Measurements from ENCODE around the gene MDGA2. TPM values are rescaled to one million over a fixed set of nuclear protein-coding genes. Genes with fewer than 3 reads are reported as not detected.

Gene MDGA2
- total RNA-seq, 1 experiment from 2014 or later: not detected

GRCh38 chr14:47240748-47241437 lies 434.5 kb downstream of the MDGA2 start:
- POLR2A ChIA-PET: no interaction called here
- BruUV-seq (replicated peaks): no TSS peak
- intact Hi-C loops (cut with micrococcal nuclease; ENCODE audit: unreplicated experiment): no loop called here

GRCh38 chr14:47235619-47236018 lies 439.8 kb downstream of the MDGA2 start:
- no peaks in the 10 kb centered on the region for H3K4me1 Mint-ChIP-seq (ENCODE audit: low read depth, unreplicated experiment)
- no peak for DNase-seq
- Histone ChIP-seq H3K36me3 (ENCODE audit: control insufficient read depth, insufficient read depth, low read length) (no peaks in the 10 kb centered on the region), H3K9me3 (no peaks in the 10 kb centered on the region), H3K4me1 (no peaks in the 10 kb centered on the region), H3K27me3 (replicated peaks; ENCODE audit: control insufficient read depth, insufficient read depth, low read length) (no peaks in the 10 kb centered on the region), H3K4me3 (ENCODE audit: low read depth, low read length) (no peak overlapping the region)
- ChIA-PET CTCF (no interaction called here), POLR2A (no interaction called here)
- H3K27ac Mint-ChIP-seq (ENCODE audit: unreplicated experiment): no peak overlapping the region
- no peak for TF ChIP-seq CTCF (IDR thresholded peaks at IDR 0.05; ENCODE audit: insufficient read depth in 1 of 2, low read depth in 1 of 2, low read length in 1 of 2, severe bottlenecking in 1 of 2, unreplicated experiment in 1 of 2)
- H3K27me3 Mint-ChIP-seq (ENCODE audit: insufficient read depth, unreplicated experiment): no peaks in the 10 kb centered on the region
- no peak overlapping the region for H3K4me3 Mint-ChIP-seq (ENCODE audit: unreplicated experiment)
- H3K9me3 Mint-ChIP-seq (ENCODE audit: unreplicated experiment): no peaks in the 10 kb centered on the region
- BruUV-seq (replicated peaks): no TSS peak
- intact Hi-C loops (cut with micrococcal nuclease; ENCODE audit: unreplicated experiment): no loop called here
- no peaks in the 10 kb centered on the region for H3K36me3 Mint-ChIP-seq (ENCODE audit: insufficient read depth, unreplicated experiment)

More at GRCh38 chr14:47240748-47241437, 434.5 kb downstream of the MDGA2 start:
- H3K36me3 ChIP-seq (ENCODE audit: control insufficient read depth, insufficient read depth, low read length): no peaks in the 10 kb centered on the region
- no peaks in the 10 kb centered on the region for H3K27me3 ChIP-seq (replicated peaks; ENCODE audit: control insufficient read depth, insufficient read depth, low read length)
- H3K4me1 ChIP-seq: no peaks in the 10 kb centered on the region
- Mint-ChIP-seq H3K9me3 (ENCODE audit: unreplicated experiment) (no peaks in the 10 kb centered on the region), H3K36me3 (ENCODE audit: insufficient read depth, unreplicated experiment) (no peaks in the 10 kb centered on the region), H3K4me3 (ENCODE audit: unreplicated experiment) (no peak overlapping the region), H3K27me3 (ENCODE audit: insufficient read depth, unreplicated experiment) (no peaks in the 10 kb centered on the region), H3K4me1 (ENCODE audit: low read depth, unreplicated experiment) (no peaks in the 10 kb centered on the region), H3K27ac (ENCODE audit: unreplicated experiment) (no peak overlapping the region)
- DNase-seq: no peak
- H3K4me3 ChIP-seq (ENCODE audit: low read depth, low read length): no peak overlapping the region
- no peaks in the 10 kb centered on the region for H3K9me3 ChIP-seq
- no peak for TF ChIP-seq CTCF (IDR thresholded peaks at IDR 0.05; ENCODE audit: insufficient read depth in 1 of 2, low read depth in 1 of 2, low read length in 1 of 2, severe bottlenecking in 1 of 2, unreplicated experiment in 1 of 2)
- CTCF ChIA-PET: no interaction called here

GRCh38 chr14:47226877-47227520 lies 448.4 kb downstream of the MDGA2 start:
- Histone ChIP-seq H3K27me3 (replicated peaks; ENCODE audit: control insufficient read depth, insufficient read depth, low read length) (no peaks in the 10 kb centered on the region), H3K36me3 (ENCODE audit: control insufficient read depth, insufficient read depth, low read length) (no peaks in the 10 kb centered on the region), H3K9me3 (no peaks in the 10 kb centered on the region), H3K4me3 (ENCODE audit: low read depth, low read length) (no peak overlapping the region), H3K4me1 (no peaks in the 10 kb centered on the region)
- no peak for TF ChIP-seq CTCF (IDR thresholded peaks at IDR 0.05; ENCODE audit: insufficient read depth in 1 of 2, low read depth in 1 of 2, low read length in 1 of 2, severe bottlenecking in 1 of 2, unreplicated experiment in 1 of 2)
- Mint-ChIP-seq H3K4me1 (ENCODE audit: low read depth, unreplicated experiment) (no peaks in the 10 kb centered on the region), H3K9me3 (ENCODE audit: unreplicated experiment) (no peaks in the 10 kb centered on the region), H3K27ac (ENCODE audit: unreplicated experiment) (no peak overlapping the region), H3K4me3 (ENCODE audit: unreplicated experiment) (no peak overlapping the region), H3K27me3 (ENCODE audit: insufficient read depth, unreplicated experiment) (no peaks in the 10 kb centered on the region), H3K36me3 (ENCODE audit: insufficient read depth, unreplicated experiment) (peaks cover 5% of the 10 kb centered on the region)
- no peak for DNase-seq
- ChIA-PET CTCF (no interaction called here), POLR2A (no interaction called here)
- intact Hi-C loops (cut with micrococcal nuclease; ENCODE audit: unreplicated experiment): no loop called here
- BruUV-seq (replicated peaks): no TSS peak

Data from Caco-2 (cell line).